GM12878 (cell line): Measurements from ENCODE around the gene ORC4. TPM values are rescaled to one million over a fixed set of nuclear protein-coding genes. Genes with fewer than 3 reads are reported as not detected.

Source experiments
- BACH1 ChIP-seq: fragments of 450-650 bp; IDR thresholded peaks from 2 replicates; pipeline ENCODE4 v1.6.1; 2017; ENCODE audit warnings: mild to moderate bottlenecking, borderline replicate concordance
- HDAC2 ChIP-seq: fragments of 200-600 bp; sonication (generic); IDR thresholded peaks from 2 replicates; pipeline ENCODE4 v1.6.1; 2017
- MEF2A ChIP-seq: IDR thresholded peaks from 2 replicates; pipeline ENCODE4 v1.6.1; 2011; ENCODE audit warnings: low read depth, mild to moderate bottlenecking, low read length, moderate library complexity; ENCODE audit not compliant: insufficient read depth
- PAX8 ChIP-seq: fragments of 450-650 bp; IDR thresholded peaks from 2 replicates; pipeline ENCODE4 v1.6.1; 2017; ENCODE audit warnings: mild to moderate bottlenecking, moderate library complexity
- SP1 ChIP-seq: IDR thresholded peaks from one replicate; pipeline ENCODE4 v1.6.1; 2011; ENCODE audit warnings: low read depth, low read length
- SUZ12 ChIP-seq: fragments of 200-600 bp; sonication (generic); IDR thresholded peaks from one replicate; pipeline ENCODE4 v1.6.1; 2018; ENCODE audit warnings: antibody characterized with exemption, mild to moderate bottlenecking; ENCODE audit not compliant: unreplicated experiment
- TCF7 ChIP-seq: IDR thresholded peaks from 2 replicates; pipeline ENCODE4 v1.6.1; 2014; ENCODE audit warnings: antibody characterized with exemption, borderline replicate concordance
- ZNF217 ChIP-seq: fragments of 450-650 bp; IDR thresholded peaks from 2 replicates; pipeline ENCODE4 v1.6.1; 2017; ENCODE audit warnings: antibody characterized with exemption, mild to moderate bottlenecking
- polyA plus RNA-seq, 11 experiments: library from polyadenylated mRNA; depleted of rRNA in 4 of 11; unstranded in 6 of 11; stranded (reverse) in 5 of 11; fragments of >200 nt; fragmentation: Nextera tagmentation in 4 of 11; fragmentation: Illumina TruSeq in 1 of 11; extraction: Ambion mirVana in 4 of 11; extraction: Trizol in 1 of 11; gene quantifications; 1 replicate in 1 of 11; 2 replicates in 10 of 11; pipeline versions ENCODE4 v1.2.1 to v1.2.3, GENCODE V29; 2011 to 2016; ENCODE audit warnings: inconsistent platforms in 2 of 11, missing spikeins in 2 of 11, low read depth in 1 of 11
- total RNA-seq, 4 experiments: library from RNA; depleted of rRNA in 3 of 4; stranded (reverse); fragments of >200 nt in 3 of 4; fragmentation: Illumina TruSeq in 1 of 4; extraction: Trizol in 1 of 4; gene quantifications; 2 replicates each; pipeline versions ENCODE4 v1.2.1 to v1.2.3, GENCODE V29; 2013 to 2021
- TF ChIP-seq, protein P1 (sequence below): IDR thresholded peaks from 2 replicates; pipeline ENCODE4 v1.6.1; 2012; ENCODE audit warnings: mild to moderate bottlenecking, low read depth, low read length
- TF ChIP-seq, protein P2 (sequence below): fragments of 450-650 bp; IDR thresholded peaks from 2 replicates; pipeline ENCODE4 v1.6.1; 2014; ENCODE audit warnings: mild to moderate bottlenecking

Gene ORC4
- total and polyA plus RNA-seq, 10 of the 15 experiments (the other 5 are each of a cell fraction or from before 2014, with no cell fraction given): 25.7 to 71.3 (median 52.1) TPM

DNA sequence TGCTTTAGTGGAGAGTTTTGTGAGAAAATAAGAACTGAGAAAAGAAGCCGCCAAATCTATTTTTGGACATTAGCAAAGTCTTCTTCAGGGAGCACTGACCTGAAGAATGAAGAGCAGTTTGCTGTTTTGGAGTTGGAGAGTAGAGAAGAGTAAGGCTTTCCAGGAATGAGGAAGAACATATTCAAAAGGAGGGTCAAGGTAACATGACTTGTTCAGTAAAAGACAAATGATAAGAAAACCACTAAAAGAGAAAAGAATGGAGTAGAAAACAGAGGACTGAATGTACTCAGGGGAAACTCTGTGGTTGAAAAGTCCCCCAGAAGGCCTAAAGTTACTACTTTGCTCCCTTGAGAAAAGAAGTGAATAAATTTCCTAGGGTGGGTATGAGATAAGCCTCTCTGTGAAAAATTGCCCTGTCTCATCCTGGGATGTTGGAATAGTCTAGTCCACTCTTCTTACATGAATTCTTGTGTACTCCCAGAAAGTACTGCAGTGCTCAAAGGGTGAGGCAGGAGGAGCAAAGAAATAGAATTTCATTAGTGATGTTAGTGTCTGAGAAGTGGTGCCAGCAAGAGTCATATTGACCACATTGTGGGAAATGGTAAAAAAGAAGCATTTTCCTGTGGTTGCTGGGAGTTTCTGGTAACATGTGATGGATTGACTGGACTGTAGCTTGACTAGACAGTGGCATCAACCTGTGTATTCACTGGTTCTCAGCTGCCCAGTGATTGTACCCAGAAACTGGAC is 28.1 kb upstream of the ORC4 start (continued):
- TF ChIP-seq, protein P1, sequence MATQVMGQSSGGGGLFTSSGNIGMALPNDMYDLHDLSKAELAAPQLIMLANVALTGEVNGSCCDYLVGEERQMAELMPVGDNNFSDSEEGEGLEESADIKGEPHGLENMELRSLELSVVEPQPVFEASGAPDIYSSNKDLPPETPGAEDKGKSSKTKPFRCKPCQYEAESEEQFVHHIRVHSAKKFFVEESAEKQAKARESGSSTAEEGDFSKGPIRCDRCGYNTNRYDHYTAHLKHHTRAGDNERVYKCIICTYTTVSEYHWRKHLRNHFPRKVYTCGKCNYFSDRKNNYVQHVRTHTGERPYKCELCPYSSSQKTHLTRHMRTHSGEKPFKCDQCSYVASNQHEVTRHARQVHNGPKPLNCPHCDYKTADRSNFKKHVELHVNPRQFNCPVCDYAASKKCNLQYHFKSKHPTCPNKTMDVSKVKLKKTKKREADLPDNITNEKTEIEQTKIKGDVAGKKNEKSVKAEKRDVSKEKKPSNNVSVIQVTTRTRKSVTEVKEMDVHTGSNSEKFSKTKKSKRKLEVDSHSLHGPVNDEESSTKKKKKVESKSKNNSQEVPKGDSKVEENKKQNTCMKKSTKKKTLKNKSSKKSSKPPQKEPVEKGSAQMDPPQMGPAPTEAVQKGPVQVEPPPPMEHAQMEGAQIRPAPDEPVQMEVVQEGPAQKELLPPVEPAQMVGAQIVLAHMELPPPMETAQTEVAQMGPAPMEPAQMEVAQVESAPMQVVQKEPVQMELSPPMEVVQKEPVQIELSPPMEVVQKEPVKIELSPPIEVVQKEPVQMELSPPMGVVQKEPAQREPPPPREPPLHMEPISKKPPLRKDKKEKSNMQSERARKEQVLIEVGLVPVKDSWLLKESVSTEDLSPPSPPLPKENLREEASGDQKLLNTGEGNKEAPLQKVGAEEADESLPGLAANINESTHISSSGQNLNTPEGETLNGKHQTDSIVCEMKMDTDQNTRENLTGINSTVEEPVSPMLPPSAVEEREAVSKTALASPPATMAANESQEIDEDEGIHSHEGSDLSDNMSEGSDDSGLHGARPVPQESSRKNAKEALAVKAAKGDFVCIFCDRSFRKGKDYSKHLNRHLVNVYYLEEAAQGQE: no peak
- TF ChIP-seq BACH1 (0 out of 2 replicates have a peak, but pooled peaks have one; percentile 33), PAX8 (peak; percentile 79; the same call in 1 of the 2 replicates), ZNF217 (peak; percentile 35; the same call in 1 of the 2 replicates), SUZ12 (no peak), SP1 (peak; percentile 39), HDAC2 (no peak), TCF7 (0 out of 2 replicates have a peak, but pooled peaks have one; percentile 11), MEF2A (peak; percentile 94)
- TF ChIP-seq, protein P2, sequence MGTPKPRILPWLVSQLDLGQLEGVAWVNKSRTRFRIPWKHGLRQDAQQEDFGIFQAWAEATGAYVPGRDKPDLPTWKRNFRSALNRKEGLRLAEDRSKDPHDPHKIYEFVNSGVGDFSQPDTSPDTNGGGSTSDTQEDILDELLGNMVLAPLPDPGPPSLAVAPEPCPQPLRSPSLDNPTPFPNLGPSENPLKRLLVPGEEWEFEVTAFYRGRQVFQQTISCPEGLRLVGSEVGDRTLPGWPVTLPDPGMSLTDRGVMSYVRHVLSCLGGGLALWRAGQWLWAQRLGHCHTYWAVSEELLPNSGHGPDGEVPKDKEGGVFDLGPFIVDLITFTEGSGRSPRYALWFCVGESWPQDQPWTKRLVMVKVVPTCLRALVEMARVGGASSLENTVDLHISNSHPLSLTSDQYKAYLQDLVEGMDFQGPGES: no peak
